ENCODE results near the gene DNASE2B.

The DNASE2B gene

GRCh38 chr1:84398175-84399155 lies at the start of gene DNASE2B:
Gene DNASE2B (plus strand): TSS chr1:84398484. CDS start chr1:84398565, 81 bp downstream.
- FAIRE-seq, result no peak
- DNase-seq (ENCODE audit: extremely low spot score, insufficient read length, low read depth), result no peak

- no peak for FAIRE-seq
- no peak for DNase-seq (ENCODE audit: extremely low spot score, insufficient read length, low read depth)
These were observed 49.5 kb upstream of the DNASE2B start for GRCh38 chr1:84348759-84349158.

GRCh38 chr1:84350104-84350503 lies 48.2 kb upstream of the DNASE2B start:
- FAIRE-seq (no peak), DNase-seq (ENCODE audit: extremely low spot score, insufficient read length, low read depth) (no peak)

GRCh38 chr1:84350550-84350949 lies 47.7 kb upstream of the DNASE2B start:
- DNase-seq (ENCODE audit: extremely low spot score, insufficient read length, low read depth), result no peak
- FAIRE-seq, result no peak

- DNase-seq (ENCODE audit: extremely low spot score, insufficient read length, low read depth) (no peak), FAIRE-seq (no peak)
These were observed 45.8 kb upstream of the DNASE2B start for GRCh38 chr1:84352298-84353106.

- FAIRE-seq, result no peak
- no peak for DNase-seq (ENCODE audit: extremely low spot score, insufficient read length, low read depth)
These were observed 44.6 kb upstream of the DNASE2B start for GRCh38 chr1:84353695-84354094.

- DNase-seq (ENCODE audit: extremely low spot score, insufficient read length, low read depth), result no peak
- no peak for FAIRE-seq
These were observed 42.7 kb upstream of the DNASE2B start for GRCh38 chr1:84355556-84355955.

GRCh38 chr1:84356881-84357280 lies 41.4 kb upstream of the DNASE2B start:
- DNase-seq (ENCODE audit: extremely low spot score, insufficient read length, low read depth) (no peak), FAIRE-seq (no peak)

GRCh38 chr1:84358695-84359094 lies 39.6 kb upstream of the DNASE2B start:
- no peak for DNase-seq (ENCODE audit: extremely low spot score, insufficient read length, low read depth)
- no peak for FAIRE-seq

- FAIRE-seq, result no peak
- no peak for DNase-seq (ENCODE audit: extremely low spot score, insufficient read length, low read depth)
These were observed 38.0 kb upstream of the DNASE2B start for GRCh38 chr1:84360316-84360715.

- no peak for FAIRE-seq
- no peak for DNase-seq (ENCODE audit: extremely low spot score, insufficient read length, low read depth)
These were observed 36.5 kb upstream of the DNASE2B start for GRCh38 chr1:84361796-84362195.

- DNase-seq (ENCODE audit: extremely low spot score, insufficient read length, low read depth) (no peak), FAIRE-seq (no peak)
These were observed 35.3 kb upstream of the DNASE2B start for GRCh38 chr1:84363019-84363418.

GRCh38 chr1:84363622-84364021 lies 34.7 kb upstream of the DNASE2B start:
- DNase-seq (ENCODE audit: extremely low spot score, insufficient read length, low read depth), result no peak
- no peak for FAIRE-seq

GRCh38 chr1:84365225-84366221 lies 32.8 kb upstream of the DNASE2B start:
- DNase-seq (ENCODE audit: extremely low spot score, insufficient read length, low read depth) (no peak), FAIRE-seq (no peak)

- FAIRE-seq, result no peak
- DNase-seq (ENCODE audit: extremely low spot score, insufficient read length, low read depth), result no peak
These were observed 31.5 kb upstream of the DNASE2B start for GRCh38 chr1:84366786-84367185.

GRCh38 chr1:84367219-84367618 lies 31.1 kb upstream of the DNASE2B start:
- no peak for DNase-seq (ENCODE audit: extremely low spot score, insufficient read length, low read depth)
- FAIRE-seq, result no peak

GRCh38 chr1:84368441-84368840 lies 29.8 kb upstream of the DNASE2B start:
- FAIRE-seq, result no peak
- no peak for DNase-seq (ENCODE audit: extremely low spot score, insufficient read length, low read depth)

GRCh38 chr1:84370266-84370665 lies 28.0 kb upstream of the DNASE2B start:
- FAIRE-seq (no peak), DNase-seq (ENCODE audit: extremely low spot score, insufficient read length, low read depth) (no peak)

- FAIRE-seq, result no peak
- no peak for DNase-seq (ENCODE audit: extremely low spot score, insufficient read length, low read depth)
These were observed 27.4 kb upstream of the DNASE2B start for GRCh38 chr1:84370831-84371394.
